ENCODE measurements around the gene APPBP2. TPM values are rescaled to one million over a fixed set of nuclear protein-coding genes. Genes with fewer than 3 reads are reported as not detected.

APPBP2 gene
- total RNA-seq, 1 donor from 2014 or later, result 23.4 TPM

DNA sequence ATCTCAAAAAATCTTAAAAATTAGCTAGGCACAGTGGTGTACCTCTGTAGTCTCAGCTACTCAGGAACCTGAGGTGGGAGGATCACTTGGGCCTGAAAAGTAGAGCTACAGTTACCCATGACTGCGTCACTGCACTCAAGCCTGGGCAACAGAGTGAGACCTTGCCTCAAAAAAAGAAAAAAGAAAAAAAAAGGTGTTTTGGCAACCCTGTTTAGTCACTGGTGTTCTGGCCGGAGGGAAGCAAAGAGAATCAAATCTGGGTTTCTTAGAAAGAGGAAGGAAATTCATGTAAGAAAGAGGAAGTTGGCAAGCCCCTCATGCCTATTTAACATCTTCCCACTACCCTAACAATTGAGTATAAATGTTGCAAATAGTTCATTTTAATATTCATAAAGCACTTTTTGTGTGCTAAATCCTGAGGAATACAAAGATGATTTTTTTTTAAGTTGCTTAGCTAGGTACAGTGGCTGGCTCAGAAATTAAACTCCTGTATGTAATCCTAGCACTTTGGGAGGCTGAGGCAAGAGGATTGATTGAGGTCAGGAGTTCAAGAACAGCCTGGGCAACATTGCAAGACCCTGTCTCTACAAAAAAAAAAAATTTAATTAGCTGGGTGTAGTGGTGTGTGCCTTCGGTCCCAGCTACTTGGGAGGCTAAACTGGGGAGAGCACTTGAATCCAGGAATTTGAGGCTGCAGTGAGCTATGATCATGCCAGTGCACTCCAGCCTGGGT, 127.6 kb downstream of the APPBP2 start:
- no peaks in the 10 kb centered on the region for H3K36me3 ChIP-seq (ENCODE audit: control insufficient read depth, insufficient read depth, low read length)
- DNase-seq (ENCODE audit: low read depth), result no peak
- no peaks in the 10 kb centered on the region for H3K27me3 ChIP-seq (ENCODE audit: control insufficient read depth, insufficient read depth, low read length)
- H3K4me3 ChIP-seq (ENCODE audit: low read depth, low read length), result no peak overlapping the region
- TF ChIP-seq, protein P1, sequence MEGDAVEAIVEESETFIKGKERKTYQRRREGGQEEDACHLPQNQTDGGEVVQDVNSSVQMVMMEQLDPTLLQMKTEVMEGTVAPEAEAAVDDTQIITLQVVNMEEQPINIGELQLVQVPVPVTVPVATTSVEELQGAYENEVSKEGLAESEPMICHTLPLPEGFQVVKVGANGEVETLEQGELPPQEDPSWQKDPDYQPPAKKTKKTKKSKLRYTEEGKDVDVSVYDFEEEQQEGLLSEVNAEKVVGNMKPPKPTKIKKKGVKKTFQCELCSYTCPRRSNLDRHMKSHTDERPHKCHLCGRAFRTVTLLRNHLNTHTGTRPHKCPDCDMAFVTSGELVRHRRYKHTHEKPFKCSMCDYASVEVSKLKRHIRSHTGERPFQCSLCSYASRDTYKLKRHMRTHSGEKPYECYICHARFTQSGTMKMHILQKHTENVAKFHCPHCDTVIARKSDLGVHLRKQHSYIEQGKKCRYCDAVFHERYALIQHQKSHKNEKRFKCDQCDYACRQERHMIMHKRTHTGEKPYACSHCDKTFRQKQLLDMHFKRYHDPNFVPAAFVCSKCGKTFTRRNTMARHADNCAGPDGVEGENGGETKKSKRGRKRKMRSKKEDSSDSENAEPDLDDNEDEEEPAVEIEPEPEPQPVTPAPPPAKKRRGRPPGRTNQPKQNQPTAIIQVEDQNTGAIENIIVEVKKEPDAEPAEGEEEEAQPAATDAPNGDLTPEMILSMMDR (IDR thresholded peaks at IDR 0.05; ENCODE audit: insufficient read depth, low read length, poor library complexity, severe bottlenecking), result no peak

- no peaks in the 10 kb centered on the region for H3K27me3 ChIP-seq (ENCODE audit: control insufficient read depth, insufficient read depth, low read length)
- no peak for DNase-seq (ENCODE audit: low read depth)
- no peak overlapping the region for H3K4me3 ChIP-seq (ENCODE audit: low read depth, low read length)
- no peaks in the 10 kb centered on the region for H3K36me3 ChIP-seq (ENCODE audit: control insufficient read depth, insufficient read depth, low read length)
- TF ChIP-seq, protein P1 (IDR thresholded peaks at IDR 0.05; ENCODE audit: insufficient read depth, low read length, poor library complexity, severe bottlenecking), result no peak
These were observed 129.6 kb downstream of the APPBP2 start for GRCh38 chr17:60396412-60396811.

- Histone ChIP-seq H3K4me3 (ENCODE audit: low read depth, low read length) (no peak overlapping the region), H3K36me3 (ENCODE audit: control insufficient read depth, insufficient read depth, low read length) (no peaks in the 10 kb centered on the region), H3K27me3 (ENCODE audit: control insufficient read depth, insufficient read depth, low read length) (no peaks in the 10 kb centered on the region)
- TF ChIP-seq, protein P1 (IDR thresholded peaks at IDR 0.05; ENCODE audit: insufficient read depth, low read length, poor library complexity, severe bottlenecking), result no peak
- DNase-seq (ENCODE audit: low read depth), result no peak
These were observed 130.5 kb downstream of the APPBP2 start for GRCh38 chr17:60395508-60396065.

DNA sequence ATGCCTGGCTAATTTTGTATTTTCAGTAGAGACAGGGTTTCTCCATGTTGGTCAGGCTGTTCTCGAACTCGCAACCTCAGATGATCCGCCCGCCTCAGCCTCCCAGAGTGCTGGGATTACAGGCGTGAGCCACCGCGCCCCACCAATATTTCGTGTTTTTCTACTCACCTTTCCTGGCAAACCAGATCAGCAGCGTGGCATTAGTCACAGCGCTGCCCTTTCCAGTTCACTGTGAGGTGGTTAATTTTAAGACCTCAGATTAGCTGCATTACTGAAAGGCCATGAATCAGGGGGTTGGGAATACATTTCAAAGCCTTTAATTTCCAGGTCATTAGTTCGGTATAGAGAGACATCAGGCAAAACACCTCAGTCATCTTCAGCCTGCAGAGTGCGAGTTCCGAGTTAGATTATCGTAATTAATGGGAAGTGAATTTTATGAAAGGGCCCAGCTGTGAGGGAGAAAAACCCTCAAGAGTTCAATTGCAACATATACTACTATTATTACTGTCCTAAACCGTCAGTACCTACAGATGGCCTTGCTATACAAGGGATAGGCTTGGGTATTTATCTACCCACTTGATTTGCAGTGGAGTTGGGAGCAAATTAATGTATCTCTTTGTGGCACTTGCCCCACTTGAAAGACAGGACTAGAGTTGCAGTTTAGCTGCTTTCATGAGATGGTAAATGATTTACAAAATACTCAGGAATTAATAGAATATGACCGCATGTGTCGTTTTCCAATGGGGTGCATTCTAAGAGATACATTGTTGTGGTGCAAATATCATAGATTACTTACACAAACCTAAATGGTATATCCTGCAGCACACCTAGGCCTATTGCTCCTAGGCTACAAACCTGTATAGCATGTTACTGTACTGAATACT, 132.0 kb downstream of the APPBP2 start:
- TF ChIP-seq, protein P1 (IDR thresholded peaks at IDR 0.05; ENCODE audit: insufficient read depth, low read length, poor library complexity, severe bottlenecking), result no peak
- no peaks in the 10 kb centered on the region for H3K36me3 ChIP-seq (ENCODE audit: control insufficient read depth, insufficient read depth, low read length)
- DNase-seq (ENCODE audit: low read depth), result no peak
- H3K27me3 ChIP-seq (ENCODE audit: control insufficient read depth, insufficient read depth, low read length), result no peaks in the 10 kb centered on the region
- H3K4me3 ChIP-seq (ENCODE audit: low read depth, low read length), result no peak overlapping the region

Other genes with a start within 250 kb of the APPBP2 start
- gene USP32, start 134.1 kb downstream of the APPBP2 start, total RNA-seq, result 31.4 and 37.2 TPM in 2 replicates
- 1.4 TPM in 1 of 2 replicates, not detected in the other for gene CHCT1, start 103.8 kb downstream of the APPBP2 start, total RNA-seq
- gene PPM1D, start 74.0 kb upstream of the APPBP2 start, total RNA-seq, result 13.6 and 14.2 TPM in 2 replicates
- gene BCAS3, start 151.6 kb upstream of the APPBP2 start, total RNA-seq, result 21.8 and 26.7 TPM in 2 replicates